Activated CD4-positive, CD25-positive, alpha-beta regulatory T cell treated with anti-CD3 and anti-CD28 coated beads, Interleukin-2, amount 50 U/mL, for 24 hours (primary cell): ENCODE measurements around the gene SHE.
"Not testable (repeated sequence)": the region's sequence is repeated elsewhere in the genome, so short reads cannot be mapped to it uniquely, and the experiment has no call there.

Experiments used
- ATAC-seq, 2 donors: fragments of 150-1000 bp; cut with Tn5 transposase; one replicate each; pipeline ENCODE4 v1.10.0; 2021; ENCODE audit warnings: mild to moderate bottlenecking in 1 of 2, moderate library complexity in 1 of 2

The SHE gene

GRCh38 chr1:154512760-154513159, 10.5 kb upstream of the SHE start:
- no peak for ATAC-seq

- no peak for ATAC-seq
Measured at GRCh38 chr1:154503898-154504297, 1.7 kb upstream of the SHE start.

- no peak for ATAC-seq
Measured at GRCh38 chr1:154502744-154503115, 518 bp upstream of the SHE start.

GRCh38 chr1:154501423-154502065, 668 bp downstream of the SHE start:
- no peak for ATAC-seq

GRCh38 chr1:154500533-154500932, 1.7 kb downstream of the SHE start:
- no peak for ATAC-seq

GRCh38 chr1:154499446-154499845, 2.8 kb downstream of the SHE start:
- ATAC-seq, result peak; percentile 66 to 77

GRCh38 chr1:154497026-154497806, 5.0 kb downstream of the SHE start:
- ATAC-seq, result peak; percentile 39 to 50

GRCh38 chr1:154496383-154496782, 5.8 kb downstream of the SHE start:
- ATAC-seq, result no peak

GRCh38 chr1:154495496-154496273, 6.5 kb downstream of the SHE start:
- ATAC-seq, result no peak

- ATAC-seq, result no peak
Measured at GRCh38 chr1:154493276-154493675, 8.9 kb downstream of the SHE start.

GRCh38 chr1:154492115-154492514, 10.1 kb downstream of the SHE start:
- no peak for ATAC-seq

- no peak for ATAC-seq
Measured at GRCh38 chr1:154490317-154490716, 11.9 kb downstream of the SHE start.

GRCh38 chr1:154489695-154490274, 12.4 kb downstream of the SHE start:
- no peak for ATAC-seq

- ATAC-seq, result no peak
Measured at GRCh38 chr1:154488922-154489321, 13.3 kb downstream of the SHE start.

GRCh38 chr1:154486756-154487155, 15.5 kb downstream of the SHE start:
- not testable (repeated sequence) for ATAC-seq

- ATAC-seq, result no peak
Measured at GRCh38 chr1:154485910-154486496, 16.2 kb downstream of the SHE start.

- ATAC-seq, result no peak
Measured at GRCh38 chr1:154485106-154485505, 17.1 kb downstream of the SHE start.

- ATAC-seq, result no peak
Measured at GRCh38 chr1:154483941-154484803, 18.0 kb downstream of the SHE start.

GRCh38 chr1:154481053-154481452, 21.2 kb downstream of the SHE start:
- ATAC-seq, result no peak

GRCh38 chr1:154479764-154480421, 22.3 kb downstream of the SHE start:
- ATAC-seq, result peak; percentile 82 to 84

- ATAC-seq, result no peak
Measured at GRCh38 chr1:154478639-154479038, 23.6 kb downstream of the SHE start.
